ENCODE measurements around the gene BTBD16.
A peak's percentile ranks its signal among the peaks of the same experiment; 100 is the strongest.

- no peak for TF ChIP-seq POLR2A (IDR thresholded peaks at IDR 0.05)
- peak; percentile 18 to 74 (median 56) for TF ChIP-seq CTCF (IDR thresholded peaks at IDR 0.05)
These were observed 3.0 kb upstream of the BTBD16 start for GRCh38 chr10:122267849-122268737.
